ENCODE data around the gene SEL1L3.
A peak's percentile ranks its signal among the peaks of the same experiment; 100 is the strongest.

Gene SEL1L3

GRCh38 chr4:25845841-25846653 is 16.7 kb downstream of the SEL1L3 start:
- DNase-seq: no peak

- DNase-seq: no peak
Observed at GRCh38 chr4:25844961-25845712, 17.7 kb downstream of the SEL1L3 start.

GRCh38 chr4:25843340-25844097 is 19.3 kb downstream of the SEL1L3 start:
- no peak for DNase-seq

GRCh38 chr4:25842229-25842845 is 20.5 kb downstream of the SEL1L3 start:
- no peak for DNase-seq

GRCh38 chr4:25839687-25840086 is 23.1 kb downstream of the SEL1L3 start:
- no peak for DNase-seq

- DNase-seq: no peak
Observed at GRCh38 chr4:25839233-25839632, 23.6 kb downstream of the SEL1L3 start.

- DNase-seq: no peak
Observed at GRCh38 chr4:25838526-25838925, 24.3 kb downstream of the SEL1L3 start.

GRCh38 chr4:25837107-25837506 is 25.7 kb downstream of the SEL1L3 start:
- no peak for DNase-seq

- DNase-seq: no peak
Observed at GRCh38 chr4:25835384-25835783, 27.4 kb downstream of the SEL1L3 start.

- DNase-seq: no peak
Observed at GRCh38 chr4:25834411-25835107, 28.2 kb downstream of the SEL1L3 start.

- DNase-seq: no peak
Observed at GRCh38 chr4:25830548-25830947, 32.2 kb downstream of the SEL1L3 start.

- no peak for DNase-seq
Observed at GRCh38 chr4:25827897-25828296, 34.9 kb downstream of the SEL1L3 start.

- DNase-seq: no peak
Observed at GRCh38 chr4:25827373-25827772, 35.4 kb downstream of the SEL1L3 start.

- peak; percentile 40 for DNase-seq
Observed at GRCh38 chr4:25826074-25826752, 36.6 kb downstream of the SEL1L3 start.

- peak; percentile 20 for DNase-seq
Observed at GRCh38 chr4:25823632-25824031, 39.2 kb downstream of the SEL1L3 start.

- DNase-seq: no peak
Observed at GRCh38 chr4:25821899-25822298, 40.9 kb downstream of the SEL1L3 start.

GRCh38 chr4:25821267-25821666 is 41.5 kb downstream of the SEL1L3 start:
- no peak for DNase-seq

GRCh38 chr4:25818876-25819275 is 43.9 kb downstream of the SEL1L3 start:
- no peak for DNase-seq

GRCh38 chr4:25818371-25818871 is 44.4 kb downstream of the SEL1L3 start:
- DNase-seq: no peak

GRCh38 chr4:25817059-25817681 is 45.6 kb downstream of the SEL1L3 start:
- no peak for DNase-seq

- DNase-seq: no peak
Observed at GRCh38 chr4:25816591-25817058, 46.2 kb downstream of the SEL1L3 start.

All from NCI-H510A treated with DMSO at 0.1 percent for 48 hours (cell line).